SJSA1 (cell line): Measurements from ENCODE around the gene MDC1. TPM values are rescaled to one million over a fixed set of nuclear protein-coding genes. Genes with fewer than 3 reads are reported as not detected.

Experiments
- DNase-seq, 2 experiments: peaks; one replicate each; pipeline ENCODE4 v3.0.0-alpha.2; 2015 to 2020; ENCODE audit warnings: low spot score in 2 of 2, low read depth in 1 of 2
- H3K27ac ChIP-seq: fragments of 250-450 bp; sonication (Bioruptor Pico); 2 replicates; pipeline ENCODE4 v1.5.1; 2020; ENCODE audit warnings: mild to moderate bottlenecking, moderate library complexity
- H3K27me3 ChIP-seq: fragments of 250-450 bp; sonication (Bioruptor Pico); replicated peaks from 2 replicates; pipeline ENCODE4 v1.5.1; 2020; ENCODE audit warnings: mild to moderate bottlenecking, moderate library complexity
- H3K36me3 ChIP-seq: fragments of 250-450 bp; sonication (Bioruptor Pico); 2 replicates; pipeline ENCODE4 v1.5.1; 2020; ENCODE audit warnings: mild to moderate bottlenecking
- H3K4me1 ChIP-seq: fragments of 250-450 bp; sonication (Bioruptor Pico); replicated peaks from 2 replicates; pipeline ENCODE4 v1.6.1; 2021; ENCODE audit warnings: mild to moderate bottlenecking
- H3K4me3 ChIP-seq: fragments of 250-450 bp; sonication (Bioruptor Pico); 2 replicates; pipeline ENCODE4 v1.5.1; 2020; ENCODE audit warnings: mild to moderate bottlenecking
- H3K9me3 ChIP-seq: fragments of 250-450 bp; sonication (Bioruptor Pico); replicated peaks from 2 replicates; pipeline ENCODE4 v1.5.1; 2020; ENCODE audit warnings: mild to moderate bottlenecking
- total RNA-seq: library from RNA; depleted of rRNA; stranded (reverse); fragments of >200 nt; shearing (Covaris generic); gene quantifications from 2 replicates; pipeline ENCODE4 v1.2.3, GENCODE V29; 2014; rRNA removed

The MDC1 gene
- total RNA-seq, 1 experiment from 2014 or later, result 8.6 TPM

GRCh38 chr6:30654798-30655742 is 62.0 kb downstream of the MDC1 start:
- DNase-seq, result no peak
- Histone ChIP-seq H3K27ac (no peak overlapping the region), H3K4me1 (no peaks in the 10 kb centered on the region), H3K36me3 (peaks cover 89% of the 10 kb centered on the region), H3K27me3 (no peaks in the 10 kb centered on the region), H3K9me3 (no peaks in the 10 kb centered on the region), H3K4me3 (no peak overlapping the region)

GRCh38 chr6:30651143-30651542 is 65.9 kb downstream of the MDC1 start:
- H3K36me3 ChIP-seq, result peaks cover 62% of the 10 kb centered on the region
- no peak overlapping the region for H3K27ac ChIP-seq
- no peaks in the 10 kb centered on the region for H3K9me3 ChIP-seq
- DNase-seq, result no peak
- H3K4me1 ChIP-seq, result peaks cover 11% of the 10 kb centered on the region
- no peak overlapping the region for H3K4me3 ChIP-seq
- H3K27me3 ChIP-seq, result no peaks in the 10 kb centered on the region

Other genes starting within 250 kb of the MDC1 start
- 214 and 294 TPM in 2 replicates for gene HLA-E, start 227.8 kb downstream of the MDC1 start, total RNA-seq
- gene GNL1, start 160.8 kb downstream of the MDC1 start, total RNA-seq, result 20.9 and 49.5 TPM in 2 replicates
- 7.8 and 7.9 TPM in 2 replicates for gene PRR3, start 160.0 kb downstream of the MDC1 start, total RNA-seq
- gene ABCF1, start 145.8 kb downstream of the MDC1 start, total RNA-seq, result 38.8 and 59.3 TPM in 2 replicates
- gene PPP1R10, start 100.0 kb downstream of the MDC1 start, total RNA-seq, result 16.8 and 21.0 TPM in 2 replicates
- 44.4 and 46.8 TPM in 2 replicates for gene MRPS18B, start 99.4 kb downstream of the MDC1 start, total RNA-seq
- 0.66 and 3.4 TPM in 2 replicates for gene ATAT1, start 90.4 kb downstream of the MDC1 start, total RNA-seq
- gene C6orf136, start 70.1 kb downstream of the MDC1 start, total RNA-seq, result 4.9 and 15.8 TPM in 2 replicates
- gene DHX16, start 44.3 kb downstream of the MDC1 start, total RNA-seq, result 59.5 and 86.3 TPM in 2 replicates
- gene PPP1R18, start 30.6 kb downstream of the MDC1 start, total RNA-seq, result 53.2 and 76.8 TPM in 2 replicates
- 6.8 and 10.0 TPM in 2 replicates for gene NRM, start 26.3 kb downstream of the MDC1 start, total RNA-seq
- gene TUBB, start 3.1 kb upstream of the MDC1 start, total RNA-seq, result 1,157 and 1,642 TPM in 2 replicates
- gene FLOT1, start 25.4 kb upstream of the MDC1 start, total RNA-seq, result 200 and 254 TPM in 2 replicates
- gene IER3, start 27.3 kb upstream of the MDC1 start, total RNA-seq, result 119 and 139 TPM in 2 replicates
- gene DDR1, start 167.2 kb upstream of the MDC1 start, total RNA-seq, result 17.0 and 18.2 TPM in 2 replicates
- 13.4 and 17.7 TPM in 2 replicates for gene GTF2H4, start 190.9 kb upstream of the MDC1 start, total RNA-seq
- gene VARS2, start 197.0 kb upstream of the MDC1 start, total RNA-seq, result 21.2 and 28.9 TPM in 2 replicates
- gene SFTA2, start 214.9 kb upstream of the MDC1 start, total RNA-seq, result not detected in 2 replicates
- gene MUCL3, start 223.7 kb upstream of the MDC1 start, total RNA-seq, result not detected in 2 replicates